Type B pancreatic cell (in vitro differentiated cells): Measurements from ENCODE around the gene DDX24. TPM values are rescaled to one million over a fixed set of nuclear protein-coding genes. Genes with fewer than 3 reads are reported as not detected.

Experiments used
- DNase-seq: peaks from one replicate; pipeline ENCODE4 v3.0.0; 2021; ENCODE audit warnings: mixed read lengths; ENCODE audit not compliant: unreplicated experiment; ENCODE audit errors: extremely low spot score
- H3K27ac Mint-ChIP-seq: 2 replicates; pipeline ENCODE4 v1.8.0; 2021; ENCODE audit warnings: mild to moderate bottlenecking, mixed read lengths
- H3K27me3 Mint-ChIP-seq: 2 replicates; pipeline ENCODE4 v1.8.0; 2021; ENCODE audit warnings: mixed read lengths
- H3K36me3 Mint-ChIP-seq: 2 replicates; pipeline ENCODE4 v1.8.0; 2021; ENCODE audit warnings: mixed read lengths
- H3K4me1 Mint-ChIP-seq: one replicate; pipeline ENCODE4 v1.8.0; 2021; ENCODE audit warnings: mixed read lengths; ENCODE audit not compliant: unreplicated experiment
- H3K4me3 Mint-ChIP-seq: 2 replicates; pipeline ENCODE4 v1.8.0; 2021; ENCODE audit warnings: mild to moderate bottlenecking, mixed read lengths
- H3K9me3 Mint-ChIP-seq: 2 replicates; pipeline ENCODE4 v1.8.0; 2021; ENCODE audit warnings: mixed read lengths
- CTCF ChIP-seq: fragments of 200-600 bp; sonication (generic); conservative IDR thresholded peaks from 2 replicates; pipeline ENCODE4 v1.5.0; 2021; ENCODE audit warnings: antibody characterized with exemption, mild to moderate bottlenecking
- total RNA-seq: library from RNA; stranded (reverse); gene quantifications from 2 replicates; pipeline ENCODE4 v1.2.1, GENCODE V29; 2021; ENCODE audit warnings: low replicate concordance

DDX24 gene
- total RNA-seq, 1 donor from 2014 or later = 156 TPM

GRCh38 chr14:94101748-94102147, 20.7 kb upstream of the DDX24 start:
- TF ChIP-seq CTCF = no peak
- no peak for DNase-seq
- Mint-ChIP-seq H3K36me3 (peaks cover 18% of the 10 kb centered on the region), H3K4me1 (peaks cover 11% of the 10 kb centered on the region), H3K9me3 (no peaks in the 10 kb centered on the region), H3K27me3 (no peaks in the 10 kb centered on the region), H3K4me3 (no peak overlapping the region), H3K27ac (no peak overlapping the region)

- H3K4me1 Mint-ChIP-seq = peaks cover 11% of the 10 kb centered on the region
- DNase-seq = no peak
- no peaks in the 10 kb centered on the region for H3K9me3 Mint-ChIP-seq
- H3K4me3 Mint-ChIP-seq = no peak overlapping the region
- no peak for TF ChIP-seq CTCF
- no peaks in the 10 kb centered on the region for H3K27me3 Mint-ChIP-seq
- H3K27ac Mint-ChIP-seq = no peak overlapping the region
- H3K36me3 Mint-ChIP-seq = peaks cover 18% of the 10 kb centered on the region
These were observed 19.8 kb upstream of the DDX24 start for GRCh38 chr14:94100847-94101246.

- TF ChIP-seq CTCF = no peak
- no peaks in the 10 kb centered on the region for H3K27me3 Mint-ChIP-seq
- DNase-seq = peak; percentile 39
- peaks cover 11% of the 10 kb centered on the region for H3K4me1 Mint-ChIP-seq
- no peak overlapping the region for H3K4me3 Mint-ChIP-seq
- H3K36me3 Mint-ChIP-seq = peaks cover 24% of the 10 kb centered on the region
- H3K9me3 Mint-ChIP-seq = no peaks in the 10 kb centered on the region
- peak overlapping the region; percentile 53 for H3K27ac Mint-ChIP-seq
These were observed 18.0 kb upstream of the DDX24 start for GRCh38 chr14:94099006-94099405.

- Mint-ChIP-seq H3K4me3 (no peak overlapping the region), H3K27ac (peak overlapping the region; percentile 53), H3K36me3 (peaks cover 24% of the 10 kb centered on the region), H3K9me3 (no peaks in the 10 kb centered on the region), H3K4me1 (peaks cover 11% of the 10 kb centered on the region), H3K27me3 (no peaks in the 10 kb centered on the region)
- no peak for TF ChIP-seq CTCF
- no peak for DNase-seq
These were observed 17.5 kb upstream of the DDX24 start for GRCh38 chr14:94098326-94098992.

GRCh38 chr14:94097091-94097490, 16.1 kb upstream of the DDX24 start:
- TF ChIP-seq CTCF = no peak
- Mint-ChIP-seq H3K27ac (no peak overlapping the region), H3K4me1 (peaks cover 11% of the 10 kb centered on the region), H3K27me3 (no peaks in the 10 kb centered on the region), H3K4me3 (no peak overlapping the region), H3K36me3 (peaks cover 24% of the 10 kb centered on the region), H3K9me3 (no peaks in the 10 kb centered on the region)
- no peak for DNase-seq
